Measurements from ENCODE around the gene INPP4A.

Gene INPP4A

DNA sequence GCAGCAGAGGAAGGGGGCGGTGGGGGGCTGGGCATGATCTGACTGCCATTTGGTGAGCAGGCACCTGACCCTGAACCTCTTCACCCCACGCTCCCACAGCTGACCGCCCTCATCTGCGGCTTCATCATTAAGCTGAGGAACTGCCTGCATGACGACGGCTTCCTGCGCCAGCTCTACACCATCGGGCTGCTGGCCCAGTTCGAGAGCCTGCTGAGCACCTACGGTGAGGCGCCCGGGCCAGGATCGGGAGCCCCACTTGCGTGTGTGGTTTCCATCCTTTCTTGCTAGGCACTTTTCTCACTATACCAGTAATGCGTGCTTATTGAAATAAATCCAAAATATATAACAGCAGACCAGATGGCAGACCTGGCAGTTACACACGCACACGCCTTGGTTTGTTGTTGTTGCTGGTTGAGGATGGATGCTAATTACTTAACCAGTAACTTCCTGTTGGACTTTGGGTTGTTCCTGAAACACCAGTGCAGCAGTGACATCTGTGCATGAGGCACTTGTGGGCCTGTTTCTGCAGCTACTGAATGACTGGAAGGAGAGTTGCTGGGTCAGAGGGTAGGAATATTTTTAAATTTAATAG, 120.0 kb downstream of the INPP4A start:
- DNase-seq (ENCODE audit: low read depth in 2 of 2): no peak

DNA sequence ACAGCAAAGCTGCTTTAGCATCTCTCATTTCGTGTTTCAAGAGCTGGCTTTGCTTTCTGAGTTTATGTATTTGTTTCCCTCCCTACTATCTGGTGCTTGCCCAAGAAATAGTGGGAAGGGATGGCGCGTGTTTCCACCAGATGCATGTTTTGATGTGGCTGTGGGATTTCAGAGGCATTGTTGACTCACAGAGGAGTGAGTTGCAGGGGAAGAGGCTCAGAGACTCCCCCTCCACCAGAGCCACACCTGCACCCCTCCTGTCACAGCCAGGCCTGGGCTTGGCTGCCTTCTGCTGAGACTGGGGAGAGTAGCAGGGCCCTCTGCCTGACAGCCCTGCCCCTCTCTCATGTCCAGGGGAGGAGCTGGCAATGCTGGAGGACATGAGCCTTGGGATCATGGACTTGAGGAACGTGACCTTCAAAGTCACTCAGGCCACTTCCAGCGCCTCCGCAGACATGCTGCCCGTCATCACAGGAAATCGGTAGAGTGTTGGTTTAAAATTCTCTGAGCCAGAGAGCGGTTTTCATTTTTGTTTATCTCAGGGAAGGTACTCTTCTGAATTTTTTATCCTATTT, 120.7 kb downstream of the INPP4A start:
- DNase-seq (ENCODE audit: low read depth in 2 of 2): no peak

DNA sequence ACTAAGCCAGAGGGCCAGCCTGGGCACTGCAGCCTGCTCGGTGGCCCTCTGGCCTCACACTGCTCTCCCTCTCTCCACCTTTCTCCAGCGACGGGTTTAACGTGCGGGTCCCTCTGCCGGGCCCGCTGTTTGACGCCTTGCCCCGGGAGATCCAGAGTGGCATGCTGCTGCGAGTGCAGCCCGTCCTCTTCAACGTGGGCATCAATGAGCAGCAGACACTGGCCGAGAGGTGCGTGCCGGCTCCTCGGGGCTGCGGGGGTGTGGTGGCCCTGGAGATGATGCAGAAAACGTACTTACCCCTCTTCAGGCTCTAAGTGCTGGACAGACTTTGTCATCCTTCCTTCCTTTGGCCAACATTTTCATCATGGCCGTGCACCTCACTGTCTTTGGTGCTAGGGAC, 121.3 kb downstream of the INPP4A start:
- no peak for DNase-seq (ENCODE audit: low read depth in 2 of 2)

DNA sequence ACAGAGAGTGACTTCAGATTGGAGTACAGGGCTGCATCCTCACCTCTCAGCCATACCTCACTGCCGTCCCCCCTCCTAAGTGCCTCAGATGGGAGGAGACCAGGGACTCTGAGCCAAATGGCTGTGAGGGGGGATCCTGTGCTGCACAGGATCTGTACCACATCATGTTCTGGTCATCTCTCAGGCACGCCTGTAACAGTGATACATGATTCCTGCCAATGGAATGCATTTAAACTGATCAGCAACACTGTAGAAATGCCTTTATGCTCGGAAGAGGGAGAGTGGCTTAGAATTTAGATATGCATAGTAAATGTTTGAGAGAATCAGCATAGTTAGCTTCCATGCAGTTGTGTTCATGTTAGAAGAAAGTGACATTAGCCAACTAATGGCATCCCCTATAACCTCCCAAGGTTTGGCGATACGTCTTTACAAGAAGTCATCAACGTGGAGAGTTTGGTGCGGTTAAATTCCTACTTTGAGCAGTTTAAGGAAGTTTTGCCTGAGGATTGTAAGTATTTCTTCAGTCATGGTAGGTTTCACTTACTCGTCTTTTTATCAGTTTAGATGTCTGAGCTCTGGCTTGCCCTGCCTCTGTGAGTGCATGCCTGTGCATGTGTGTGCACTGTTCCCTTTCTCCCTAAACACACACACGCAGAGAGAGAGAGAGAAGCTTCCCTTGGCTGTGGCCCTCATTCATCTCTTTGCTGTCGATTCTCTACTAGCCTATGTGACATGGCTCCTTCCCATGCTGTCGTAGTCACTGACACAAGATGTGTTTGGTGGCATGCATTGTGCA, 123.7 kb downstream of the INPP4A start:
- DNase-seq (ENCODE audit: low read depth in 2 of 2): no peak

DNA sequence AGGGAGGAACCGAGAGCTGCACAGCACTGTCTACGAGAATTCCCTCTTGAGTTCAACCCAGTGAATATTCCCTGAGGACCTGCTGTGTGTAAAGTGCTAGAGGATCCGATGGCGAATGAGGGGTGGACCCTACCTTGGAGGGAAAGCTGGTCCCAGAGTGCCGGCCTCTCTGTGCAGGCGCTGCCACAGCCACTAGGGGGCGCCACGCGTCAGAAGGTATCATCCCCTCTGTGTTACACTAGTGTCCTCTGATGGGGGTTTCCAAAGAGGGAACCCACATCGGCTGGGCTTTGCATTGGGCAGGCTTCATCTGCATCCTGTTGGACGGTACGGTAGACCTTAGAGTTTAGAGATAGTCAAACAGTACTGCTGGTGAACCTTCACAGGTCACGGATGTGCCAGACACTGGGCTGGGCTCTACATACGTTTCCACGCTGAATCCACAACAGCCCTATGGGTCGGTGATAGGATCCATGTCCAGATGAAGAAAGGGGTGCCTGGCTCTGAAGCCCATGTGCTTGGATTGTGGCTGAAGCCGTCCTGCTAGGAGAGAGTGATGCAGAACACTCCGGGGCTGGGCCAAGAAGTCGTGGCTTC, 124.6 kb downstream of the INPP4A start:
- peak; percentile 70 to 83 for DNase-seq (ENCODE audit: low read depth in 2 of 2)

DNA sequence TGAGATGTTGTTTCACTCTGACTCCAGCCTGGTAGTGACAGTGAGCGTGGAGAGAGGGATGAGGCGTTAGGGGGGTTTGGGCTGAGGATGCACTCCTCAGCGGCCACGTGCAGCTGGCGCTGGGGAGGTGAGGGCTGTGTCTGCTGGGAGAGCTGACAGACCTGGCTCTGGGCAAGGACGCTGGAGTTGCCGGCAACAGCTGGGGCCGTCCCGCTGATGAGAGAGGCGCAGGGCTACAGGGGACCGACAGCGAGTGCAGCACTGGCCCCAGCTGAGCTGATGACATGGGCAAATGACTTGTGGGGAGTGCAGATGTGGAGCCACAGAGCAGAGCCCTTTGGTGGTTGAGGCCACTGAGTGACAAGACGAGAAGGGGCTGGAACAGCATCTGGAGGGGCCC, 125.3 kb downstream of the INPP4A start:
- no peak for DNase-seq (ENCODE audit: low read depth in 2 of 2)

DNA sequence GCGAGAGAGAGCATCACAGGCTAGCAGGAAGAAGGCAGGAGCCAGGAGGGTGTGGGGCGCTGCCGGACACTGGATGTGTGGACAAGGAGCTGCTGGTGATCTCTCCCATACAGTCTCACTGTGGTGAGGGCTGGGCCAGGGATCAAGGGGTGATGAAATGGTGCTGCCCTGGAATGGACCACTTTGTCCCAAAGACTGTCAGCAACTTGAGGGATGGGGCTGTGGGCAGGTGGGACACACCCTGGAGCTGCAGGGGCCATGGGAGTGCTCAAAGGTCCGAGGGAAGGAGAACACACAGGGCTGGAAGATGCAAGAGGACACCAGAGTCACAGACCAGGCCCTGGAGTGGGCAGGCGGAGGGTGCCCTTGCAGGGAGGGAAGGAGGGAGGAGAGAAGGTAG, 125.7 kb downstream of the INPP4A start:
- DNase-seq (ENCODE audit: low read depth in 2 of 2): no peak

DNA sequence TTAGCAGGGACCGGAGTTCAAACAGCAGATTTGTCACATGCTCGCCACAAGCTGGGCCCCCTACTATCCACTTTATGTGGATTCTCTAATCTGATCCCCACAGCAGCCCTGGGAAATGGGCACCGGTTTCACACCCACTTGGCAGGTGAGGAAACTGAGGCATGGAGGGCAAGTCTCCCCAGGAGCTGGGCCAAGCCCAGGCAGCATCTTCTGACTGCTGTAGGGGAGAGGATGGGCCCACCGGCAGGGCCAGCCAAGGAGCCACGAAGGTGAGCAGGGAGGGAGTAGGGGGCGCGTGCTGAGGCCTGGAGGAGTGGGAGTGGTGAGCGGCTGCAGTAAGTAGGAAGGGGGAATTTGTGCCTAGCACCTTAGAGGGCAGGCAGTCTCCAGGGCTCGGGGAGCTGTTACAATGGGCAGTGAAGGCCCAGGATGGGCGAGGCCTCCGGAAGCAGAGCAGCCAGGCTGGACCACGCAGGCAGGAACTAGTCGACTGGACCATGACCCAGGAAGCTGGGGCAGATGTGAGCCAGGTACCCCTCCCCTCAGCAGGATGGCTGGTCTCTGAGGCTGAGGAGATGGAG, 126.6 kb downstream of the INPP4A start:
- DNase-seq (ENCODE audit: low read depth in 2 of 2): no peak

DNA sequence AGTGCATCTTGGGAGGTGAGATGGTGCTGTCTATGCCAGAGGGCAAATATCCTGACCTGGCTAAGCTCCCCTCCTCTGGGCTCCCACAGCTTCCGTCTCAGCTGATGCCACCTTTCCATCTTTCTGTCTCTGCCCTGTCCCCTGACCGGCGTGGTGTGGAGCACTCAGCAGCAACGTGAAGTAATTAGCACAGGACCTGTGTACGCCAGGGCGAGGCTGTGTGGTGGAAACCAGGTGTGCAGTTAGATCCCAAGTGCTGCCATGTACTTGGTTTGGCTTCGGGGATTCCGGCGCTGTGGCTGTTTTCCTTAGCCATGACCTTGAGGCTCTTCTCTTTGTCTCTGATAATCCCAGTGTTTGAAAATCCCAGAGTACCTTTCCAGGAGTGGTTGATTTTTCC, 127.1 kb downstream of the INPP4A start:
- DNase-seq (ENCODE audit: low read depth in 2 of 2): no peak

DNA sequence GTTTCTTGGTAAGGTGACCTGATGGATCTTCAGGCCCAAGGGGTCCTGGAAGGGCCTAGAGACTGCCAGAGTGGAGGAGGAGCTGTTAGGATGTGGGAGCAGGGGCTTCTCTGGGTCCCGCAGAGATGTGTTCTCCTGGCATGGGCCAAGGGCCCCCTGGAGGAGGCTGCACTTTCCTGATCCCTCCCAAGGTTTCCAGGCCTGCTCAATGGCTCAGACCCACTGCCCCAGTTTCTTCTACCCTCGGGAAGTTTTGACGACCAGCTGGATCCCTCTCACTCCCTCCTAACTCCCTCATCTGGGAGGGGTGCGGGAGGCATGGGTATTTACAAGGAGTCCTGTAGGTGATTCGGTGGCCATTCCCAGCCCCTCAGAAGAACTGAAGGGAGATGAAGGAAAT, 127.6 kb downstream of the INPP4A start:
- DNase-seq (ENCODE audit: low read depth in 2 of 2): no peak

DNA sequence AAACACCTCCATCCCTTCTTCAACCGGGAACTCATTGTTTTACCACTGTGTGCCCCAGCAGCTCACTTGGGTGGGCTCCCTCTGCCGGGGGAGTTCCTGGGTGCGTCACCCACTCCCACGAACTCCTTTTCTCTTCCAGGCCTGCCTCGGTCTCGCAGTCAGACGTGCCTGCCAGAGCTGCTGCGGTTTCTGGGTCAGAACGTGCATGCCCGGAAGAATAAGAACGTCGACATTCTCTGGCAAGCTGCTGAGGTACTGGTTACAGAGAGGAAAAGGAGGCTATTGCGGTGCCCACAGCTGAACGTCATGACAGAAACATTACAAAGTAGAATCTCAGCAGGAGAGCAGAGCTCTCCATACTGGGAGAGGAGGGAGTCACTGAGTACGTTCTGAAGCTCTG, 128.0 kb downstream of the INPP4A start:
- no peak for DNase-seq (ENCODE audit: low read depth in 2 of 2)

DNA sequence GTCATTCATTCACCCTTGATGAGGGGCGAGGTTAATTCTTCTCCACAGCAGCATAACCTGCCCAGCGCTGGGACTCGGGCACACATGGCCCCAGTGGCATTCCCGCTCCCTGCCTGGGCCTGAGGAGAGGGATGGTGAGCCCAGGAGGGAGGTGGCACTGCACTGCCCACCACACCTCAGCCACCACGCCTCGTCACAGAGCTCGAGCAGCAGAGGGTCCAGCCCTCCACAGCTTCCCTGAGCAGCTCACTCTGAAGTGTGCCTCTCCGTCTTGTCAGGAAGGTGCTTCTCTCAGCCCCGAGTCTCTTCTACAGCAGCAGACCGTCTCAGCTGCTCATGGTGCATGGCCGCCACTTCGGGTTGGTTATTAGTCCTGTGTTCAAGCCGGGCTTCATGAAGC, 128.8 kb downstream of the INPP4A start:
- no peak for DNase-seq (ENCODE audit: low read depth in 2 of 2)

DNA sequence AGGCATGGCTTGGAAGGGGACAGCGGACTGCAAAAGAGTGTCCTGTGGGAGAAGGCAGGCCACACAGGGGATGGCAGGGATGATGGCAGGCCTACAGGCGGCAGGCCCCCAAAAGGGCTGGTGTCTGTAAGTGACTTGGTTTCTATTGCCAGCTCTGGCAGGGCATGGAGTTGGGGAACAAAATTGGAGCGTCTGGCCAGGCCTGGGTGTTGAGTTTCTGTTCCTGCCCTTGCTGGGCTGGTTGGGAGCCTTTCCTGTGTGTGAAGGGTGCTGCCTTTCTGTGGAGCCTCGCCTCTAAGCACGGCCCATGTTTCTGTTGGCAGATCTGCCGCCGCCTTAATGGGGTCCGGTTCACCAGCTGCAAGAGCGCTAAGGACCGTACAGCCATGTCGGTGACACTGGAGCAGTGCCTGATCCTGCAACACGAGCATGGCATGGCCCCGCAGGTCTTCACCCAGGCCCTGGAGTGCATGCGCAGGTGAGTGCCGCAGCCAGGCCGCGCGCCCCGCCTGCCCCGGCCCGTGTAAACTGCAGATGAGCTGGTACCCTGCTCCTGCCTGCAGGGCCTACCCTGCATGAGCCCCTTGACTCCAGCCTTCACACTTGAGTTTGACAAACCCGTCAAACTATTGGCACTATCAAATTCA, 132.1 kb downstream of the INPP4A start:
- DNase-seq (ENCODE audit: low read depth in 2 of 2): no peak

DNA sequence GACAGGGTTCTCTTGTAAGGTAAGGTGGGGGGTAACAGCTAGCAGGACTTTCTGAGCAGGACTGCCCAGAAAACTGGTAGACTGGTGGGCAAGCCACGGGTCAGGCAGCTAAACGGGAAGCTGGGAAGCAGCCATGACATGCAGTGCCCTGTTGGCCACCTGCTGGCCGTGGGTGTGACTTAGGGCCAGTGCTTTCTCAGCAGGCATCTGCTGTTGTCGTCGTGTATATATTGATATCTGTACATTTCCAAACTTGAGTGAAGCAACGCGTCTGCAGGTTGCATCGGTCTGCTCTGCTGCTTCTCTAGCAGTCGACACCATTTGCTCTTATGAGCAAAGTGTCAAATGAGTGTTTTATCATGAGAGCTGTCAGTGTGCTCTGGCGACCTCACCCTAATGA, 132.7 kb downstream of the INPP4A start:
- no peak for DNase-seq (ENCODE audit: low read depth in 2 of 2)

DNA sequence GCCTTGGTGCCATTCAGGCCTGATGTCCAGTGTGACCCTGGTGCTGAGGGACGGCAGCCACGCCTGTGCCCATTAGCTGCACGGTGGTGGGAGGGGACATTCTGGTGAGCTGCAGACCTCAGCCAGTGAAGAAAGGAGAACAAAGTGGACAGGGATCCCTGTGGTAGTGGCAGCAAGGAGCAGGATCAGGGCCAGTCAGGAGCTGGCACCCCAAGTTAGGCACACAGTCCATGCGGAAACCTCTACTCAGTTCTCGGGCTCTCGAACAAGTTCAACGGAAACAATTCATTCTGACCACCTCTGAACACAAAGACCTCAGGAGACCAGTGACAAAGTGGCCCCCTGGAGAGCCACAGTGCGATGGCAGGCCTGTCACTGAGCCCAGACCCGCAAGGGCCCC, 133.6 kb downstream of the INPP4A start:
- no peak for DNase-seq (ENCODE audit: low read depth in 2 of 2)

DNA sequence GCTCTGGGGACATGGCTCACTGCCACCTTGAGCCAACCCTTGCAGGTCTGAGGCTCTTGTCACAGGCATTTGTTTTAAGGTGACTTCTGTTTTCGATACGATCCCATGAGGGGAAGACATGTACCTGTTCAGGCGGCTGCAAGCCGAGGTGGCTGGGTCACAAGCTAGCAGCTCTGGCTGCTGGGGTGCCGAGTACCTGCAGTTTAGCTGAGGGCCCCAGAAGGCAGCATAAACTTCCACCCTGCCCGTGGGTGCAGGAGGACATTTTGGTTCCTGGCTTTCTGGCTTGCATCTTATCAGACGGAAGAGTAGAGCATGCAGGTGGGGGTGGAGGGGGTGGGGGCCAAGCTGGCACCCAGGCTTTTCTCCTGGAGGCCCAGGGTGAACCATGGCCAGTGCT, 135.3 kb downstream of the INPP4A start:
- no peak for DNase-seq (ENCODE audit: low read depth in 2 of 2)

DNA sequence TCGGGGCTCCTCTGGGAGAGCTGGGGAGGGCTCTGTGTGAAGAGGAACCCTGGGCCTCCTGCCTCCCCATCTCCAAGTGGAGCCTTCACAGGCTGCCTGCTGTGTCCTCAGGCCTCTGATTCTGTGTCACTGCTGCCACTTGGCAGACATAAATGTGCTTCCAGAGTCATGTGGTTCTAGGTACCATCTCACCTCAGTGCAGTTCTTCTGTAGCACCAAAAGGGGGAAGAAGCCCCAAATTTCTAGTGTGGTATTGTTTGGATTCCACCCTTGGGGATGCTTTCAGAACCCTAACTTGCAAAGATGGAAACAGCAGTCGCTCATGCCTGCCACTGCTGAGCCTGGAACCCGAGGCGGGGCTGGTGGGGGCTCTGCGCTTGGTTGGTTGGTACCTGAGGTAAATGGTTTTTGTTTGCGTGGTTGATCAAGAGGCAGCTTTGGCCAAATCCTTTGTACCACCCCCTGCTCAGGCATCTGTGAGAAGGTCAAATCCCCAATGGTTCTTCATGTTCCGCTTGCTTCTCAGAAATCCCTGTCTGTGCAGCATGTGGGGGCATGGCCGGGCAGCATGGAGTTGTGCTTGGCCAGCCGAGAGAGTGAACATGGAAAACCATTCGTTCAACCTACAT, 136.1 kb downstream of the INPP4A start:
- no peak for DNase-seq (ENCODE audit: low read depth in 2 of 2)

DNA sequence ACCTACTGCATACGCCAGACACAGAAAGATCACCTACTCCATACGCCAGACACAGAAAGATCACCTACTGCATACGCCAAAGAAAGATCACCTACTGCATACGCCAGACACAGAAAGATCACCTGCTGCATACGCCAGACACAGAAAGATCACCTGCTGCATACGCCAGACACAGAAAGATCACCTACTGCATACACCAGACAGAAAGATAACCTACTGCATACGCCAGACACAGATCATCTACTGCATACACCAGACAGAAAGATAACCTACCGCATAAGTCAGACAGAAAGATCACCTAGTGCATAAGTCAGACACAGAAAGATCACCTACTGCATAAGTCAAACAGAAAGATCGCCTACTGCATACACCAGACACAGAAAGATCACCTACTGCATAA, 137.9 kb downstream of the INPP4A start:
- no peak for DNase-seq (ENCODE audit: low read depth in 2 of 2)

DNA sequence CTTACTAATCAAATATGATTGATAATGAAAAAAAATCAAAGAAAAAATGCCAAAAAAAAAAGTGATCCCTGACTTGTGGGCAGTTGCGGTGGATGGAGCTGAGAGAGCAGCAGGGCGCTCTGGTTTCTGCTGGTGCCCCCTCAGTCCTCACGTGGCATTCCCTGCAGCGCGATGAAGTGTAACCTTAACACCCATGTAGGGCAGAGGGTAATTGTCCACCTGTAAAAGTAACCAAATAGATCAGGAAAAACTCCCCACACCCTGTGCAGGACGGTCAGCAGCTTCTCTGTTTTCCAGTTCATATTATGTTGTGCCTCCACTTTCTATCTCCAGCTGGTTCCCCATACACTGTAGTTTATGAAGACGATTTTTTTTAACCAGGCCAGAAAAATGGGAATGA, 138.6 kb downstream of the INPP4A start:
- DNase-seq (ENCODE audit: low read depth in 2 of 2): no peak

DNA sequence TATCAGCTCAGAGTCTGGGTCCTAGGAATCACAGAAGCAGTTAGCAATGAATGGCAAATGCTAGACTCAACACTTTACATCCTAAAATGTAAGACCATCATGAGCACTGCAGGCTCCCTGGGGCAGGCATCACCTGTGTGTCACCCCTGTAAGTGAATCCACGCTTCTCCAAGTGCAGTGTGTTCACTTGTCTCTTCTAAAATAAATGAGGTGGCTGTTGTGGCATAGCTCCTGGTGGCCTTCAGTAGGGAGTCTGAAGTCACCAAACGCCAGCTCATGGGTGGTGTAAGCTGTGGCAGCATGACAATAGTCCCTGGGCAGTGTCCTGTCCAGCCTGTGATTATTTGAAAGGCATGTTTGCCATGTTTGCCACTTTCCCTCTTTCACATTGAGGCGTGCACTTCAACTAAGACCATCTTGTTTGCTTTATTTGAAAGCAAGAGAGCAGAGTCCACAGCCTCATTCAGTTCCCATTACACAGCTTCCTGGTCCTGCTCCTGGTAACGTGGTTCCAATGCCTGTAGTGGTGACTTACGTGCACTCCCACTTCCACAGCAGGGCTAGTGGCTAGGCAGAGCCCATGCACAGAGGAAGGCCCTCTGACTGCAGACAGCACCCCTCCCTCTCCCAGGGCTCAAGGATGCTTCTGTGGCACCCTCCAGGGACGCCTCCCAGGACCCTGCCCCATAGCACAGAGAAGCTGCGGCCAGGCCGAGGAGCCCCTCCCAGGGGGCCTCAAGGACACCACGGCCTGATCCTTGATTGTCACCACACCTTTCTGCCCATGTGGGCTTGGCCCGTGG, 139.4 kb downstream of the INPP4A start:
- no peak for DNase-seq (ENCODE audit: low read depth in 2 of 2)

DNA sequence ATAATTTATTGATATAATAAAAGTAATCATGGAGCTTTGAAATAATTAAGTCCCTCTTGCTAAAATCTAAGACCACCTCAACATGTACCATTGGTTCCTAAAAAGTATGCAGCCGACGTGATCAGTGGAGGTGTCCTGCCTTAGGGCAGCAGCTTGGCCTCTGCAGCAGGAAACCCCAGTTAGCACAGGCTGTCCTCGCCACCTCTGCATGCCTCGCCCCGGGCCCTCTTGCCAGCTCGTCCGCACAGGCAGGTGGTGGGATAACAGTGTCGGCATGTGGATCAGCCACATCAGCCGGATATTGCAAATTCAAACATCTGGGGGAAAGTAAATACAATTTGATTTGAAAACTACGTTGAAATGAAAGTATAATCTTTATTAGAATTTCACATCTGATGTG, 140.7 kb downstream of the INPP4A start:
- no peak for DNase-seq (ENCODE audit: low read depth in 2 of 2)
